GM12891 (cell line): ENCODE data around the gene AK9.

Experiments
- PAX5 ChIP-seq: IDR thresholded peaks from 2 replicates; pipeline ENCODE4 v1.6.1; 2011; ENCODE audit warnings: low read length, moderate library complexity, mild to moderate bottlenecking; ENCODE audit not compliant: insufficient read depth, severe bottlenecking
- POLR2A ChIP-seq: IDR thresholded peaks from 2 replicates; pipeline ENCODE4 v1.6.1; 2011; ENCODE audit warnings: low read depth, low read length, control low read depth
- POLR2AphosphoS5 ChIP-seq: IDR thresholded peaks from 2 replicates; pipeline ENCODE4 v1.6.1; 2011; ENCODE audit warnings: low read depth, low read length, control low read depth
- SPI1 ChIP-seq: IDR thresholded peaks from 2 replicates; pipeline ENCODE4 v1.6.1; 2011; ENCODE audit warnings: low read depth, low read length, control low read depth
- TAF1 ChIP-seq: IDR thresholded peaks from 2 replicates; pipeline ENCODE4 v1.6.1; 2011; ENCODE audit warnings: low read depth, low read length, control low read depth

DNA sequence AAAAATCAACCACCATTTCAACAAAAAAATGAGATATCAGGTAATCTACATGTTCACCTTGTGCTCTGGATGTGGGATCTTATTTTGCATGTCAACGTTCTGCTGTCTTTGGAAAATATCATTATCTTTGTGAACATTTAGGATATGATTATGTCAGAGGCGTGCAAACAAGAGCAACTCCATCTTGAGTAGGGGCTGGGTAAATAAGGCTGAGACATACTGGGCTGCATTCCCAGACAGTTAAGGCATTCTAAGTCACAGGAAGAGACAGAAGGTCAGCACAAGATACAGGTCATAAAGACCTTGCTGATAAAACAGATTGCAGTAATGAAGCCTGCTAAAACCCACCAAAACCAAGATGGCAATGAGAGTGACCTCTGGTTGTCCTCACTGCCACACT, 179.2 kb downstream of the AK9 start:
- TF ChIP-seq POLR2A = no peak
- TF ChIP-seq TAF1 = no peak
- no peak for TF ChIP-seq POLR2AphosphoS5
- TF ChIP-seq PAX5 = no peak
- no peak for TF ChIP-seq SPI1
